Measurements from ENCODE around the gene SYT1. TPM values are rescaled to one million over a fixed set of nuclear protein-coding genes. Genes with fewer than 3 reads are reported as not detected.

Gene SYT1
- total and polyA plus RNA-seq, 9 donors, result 0.45 to 18.3 (median 9.7) TPM

GRCh38 chr12:78871566-78871965 is 7.0 kb downstream of the SYT1 start:
- no peak overlapping the region for H3K4me3 ChIP-seq
- no peaks in the 10 kb centered on the region for H3K36me3 ChIP-seq
- WGBS, 3 donors, result 22 to 24% (median 22%) methylated on average over 2 of the region's 2 CpGs
- H3K27me3 ChIP-seq, result no peaks in the 10 kb centered on the region
- DNase-seq, result no peak
- intact Hi-C loops (cut with DNase I), result no loop called here
- no peaks in the 10 kb centered on the region for H3K4me1 ChIP-seq (ENCODE audit: insufficient read depth)
- no peak for TF ChIP-seq EP300 (IDR thresholded peaks at IDR 0.05)
- TF ChIP-seq, protein P1, sequence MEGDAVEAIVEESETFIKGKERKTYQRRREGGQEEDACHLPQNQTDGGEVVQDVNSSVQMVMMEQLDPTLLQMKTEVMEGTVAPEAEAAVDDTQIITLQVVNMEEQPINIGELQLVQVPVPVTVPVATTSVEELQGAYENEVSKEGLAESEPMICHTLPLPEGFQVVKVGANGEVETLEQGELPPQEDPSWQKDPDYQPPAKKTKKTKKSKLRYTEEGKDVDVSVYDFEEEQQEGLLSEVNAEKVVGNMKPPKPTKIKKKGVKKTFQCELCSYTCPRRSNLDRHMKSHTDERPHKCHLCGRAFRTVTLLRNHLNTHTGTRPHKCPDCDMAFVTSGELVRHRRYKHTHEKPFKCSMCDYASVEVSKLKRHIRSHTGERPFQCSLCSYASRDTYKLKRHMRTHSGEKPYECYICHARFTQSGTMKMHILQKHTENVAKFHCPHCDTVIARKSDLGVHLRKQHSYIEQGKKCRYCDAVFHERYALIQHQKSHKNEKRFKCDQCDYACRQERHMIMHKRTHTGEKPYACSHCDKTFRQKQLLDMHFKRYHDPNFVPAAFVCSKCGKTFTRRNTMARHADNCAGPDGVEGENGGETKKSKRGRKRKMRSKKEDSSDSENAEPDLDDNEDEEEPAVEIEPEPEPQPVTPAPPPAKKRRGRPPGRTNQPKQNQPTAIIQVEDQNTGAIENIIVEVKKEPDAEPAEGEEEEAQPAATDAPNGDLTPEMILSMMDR (IDR thresholded peaks at IDR 0.05), result no peak
- TF ChIP-seq POLR2A (IDR thresholded peaks at IDR 0.05), result no peak
- H3K9me3 ChIP-seq, result no peaks in the 10 kb centered on the region
- H3K27ac ChIP-seq, result no peak overlapping the region

DNA sequence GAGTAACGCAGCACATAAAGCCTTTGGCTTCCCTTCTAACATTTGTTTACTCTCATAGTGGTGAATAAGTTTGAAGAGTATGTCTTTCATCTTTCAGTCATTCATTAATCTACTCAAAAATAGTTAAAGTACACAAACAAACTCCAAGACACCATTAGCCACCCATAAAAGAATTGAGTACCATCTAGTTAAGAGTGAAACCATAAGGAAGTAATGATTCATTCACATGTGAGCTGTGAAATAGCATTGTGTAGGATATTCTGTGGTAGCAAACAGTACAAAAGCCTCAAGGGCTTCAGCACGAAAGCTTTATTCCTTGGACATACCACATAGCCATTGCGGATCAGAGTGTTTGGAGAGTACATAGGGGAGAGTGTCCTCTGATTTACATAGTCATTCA is 13.9 kb downstream of the SYT1 start:
- no peaks in the 10 kb centered on the region for H3K9me3 ChIP-seq
- no peak for DNase-seq
- no peaks in the 10 kb centered on the region for H3K4me1 ChIP-seq (ENCODE audit: insufficient read depth)
- H3K27me3 ChIP-seq, result no peaks in the 10 kb centered on the region
- H3K27ac ChIP-seq, result no peak overlapping the region
- TF ChIP-seq EP300 (IDR thresholded peaks at IDR 0.05), result no peak
- H3K4me3 ChIP-seq, result no peak overlapping the region
- H3K36me3 ChIP-seq, result no peaks in the 10 kb centered on the region
- 96 to 98% (median 98%) methylated on average over 3 of the region's 3 CpGs for WGBS, 3 donors
- intact Hi-C loops (cut with DNase I), result no loop called here

DNA sequence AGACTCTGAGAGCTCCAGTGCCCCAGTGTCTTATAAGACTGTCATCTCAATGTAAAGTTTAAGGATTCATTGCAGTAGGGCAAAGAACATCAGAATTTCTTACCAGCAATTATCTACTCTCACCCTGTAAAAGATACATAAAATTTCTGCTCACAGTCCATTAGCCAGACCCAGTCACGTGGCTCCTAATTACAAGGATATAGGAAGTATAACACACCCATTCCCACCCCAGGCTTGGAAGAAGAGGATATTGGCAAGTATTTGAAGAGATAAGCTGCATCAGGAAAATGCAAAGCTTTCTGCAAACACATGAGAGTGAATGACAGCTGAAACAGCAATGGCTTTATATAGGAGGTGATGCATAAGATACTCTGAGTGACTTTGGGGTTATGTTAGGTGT is 14.3 kb downstream of the SYT1 start:
- intact Hi-C loops (cut with DNase I), result no loop called here
- Histone ChIP-seq H3K27me3 (no peaks in the 10 kb centered on the region), H3K36me3 (no peaks in the 10 kb centered on the region), H3K4me3 (no peak overlapping the region), H3K9me3 (no peaks in the 10 kb centered on the region), H3K4me1 (ENCODE audit: insufficient read depth) (no peaks in the 10 kb centered on the region), H3K27ac (no peak overlapping the region)
- no peak for DNase-seq
- TF ChIP-seq EP300 (IDR thresholded peaks at IDR 0.05), result no peak
- no peak for TF ChIP-seq POLR2A (IDR thresholded peaks at IDR 0.05)
- TF ChIP-seq, protein P1 (IDR thresholded peaks at IDR 0.05), result no peak
- 88 to 94% (median 89%) methylated on average over 1 of the region's 1 CpG for WGBS, 3 donors

GRCh38 chr12:78880078-78880477 is 15.5 kb downstream of the SYT1 start:
- TF ChIP-seq POLR2A (IDR thresholded peaks at IDR 0.05) (no peak), EP300 (IDR thresholded peaks at IDR 0.05) (no peak)
- TF ChIP-seq, protein P1 (IDR thresholded peaks at IDR 0.05), result no peak
- no peaks in the 10 kb centered on the region for H3K4me1 ChIP-seq (ENCODE audit: insufficient read depth)
- H3K9me3 ChIP-seq, result no peaks in the 10 kb centered on the region
- intact Hi-C loops (cut with DNase I), result loop anchor here in 1 of 4 donors (10.0 kb wide), 1 partner anchor 1815 kb away; the partner anchor contains the start of gene E2F7
- no peaks in the 10 kb centered on the region for H3K36me3 ChIP-seq
- H3K27me3 ChIP-seq, result no peaks in the 10 kb centered on the region
- no peak overlapping the region for H3K4me3 ChIP-seq
- H3K27ac ChIP-seq, result no peak overlapping the region
- no peak for DNase-seq

DNA sequence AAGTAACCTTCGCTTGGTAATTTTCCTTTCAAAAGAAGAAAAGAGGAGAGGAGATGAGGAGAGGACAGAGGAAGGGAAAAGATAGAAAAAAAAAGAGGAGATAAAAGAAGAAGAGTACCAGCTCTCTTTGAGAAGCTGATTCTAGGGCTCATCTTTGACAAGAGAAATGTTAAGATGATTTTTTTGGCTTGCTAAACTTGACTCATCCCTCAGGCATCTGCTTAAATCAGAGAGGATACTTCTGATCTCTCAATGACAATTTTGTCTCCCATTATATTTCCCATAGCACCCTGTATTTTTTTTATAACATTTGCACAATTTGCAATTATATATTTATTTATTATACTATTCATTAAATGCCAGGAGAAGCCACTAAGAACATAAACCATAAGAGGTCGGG is 17.1 kb downstream of the SYT1 start:
- TF ChIP-seq EP300 (IDR thresholded peaks at IDR 0.05), result no peak
- TF ChIP-seq POLR2A (IDR thresholded peaks at IDR 0.05), result no peak

More for the DNA sequence above, 17.1 kb downstream of the SYT1 start:
- Histone ChIP-seq H3K27ac (no peak overlapping the region), H3K4me3 (no peak overlapping the region), H3K27me3 (no peaks in the 10 kb centered on the region), H3K36me3 (no peaks in the 10 kb centered on the region), H3K4me1 (ENCODE audit: insufficient read depth) (no peaks in the 10 kb centered on the region), H3K9me3 (no peaks in the 10 kb centered on the region)
- intact Hi-C loops (cut with DNase I), result loop anchor here in 1 of 4 donors (10.0 kb wide), 1 partner anchor 1817 kb away; the partner anchor contains the start of gene E2F7
- 91 to 97% (median 95%) methylated on average over 2 of the region's 2 CpGs for WGBS, 3 donors
- DNase-seq, result no peak
